A549 (cell line): ENCODE results near the gene RTN4R.

Source experiments
- BCL3 ChIP-seq: fragments of >200 bp; sonication (Bioruptor Twin); formaldehyde crosslinking; IDR thresholded peaks from 3 replicates; pipeline ENCODE4 v1.6.1; 2016
- KDM1A ChIP-seq: fragments of 200-600 bp; sonication (generic); IDR thresholded peaks from 2 replicates; pipeline ENCODE4 v1.6.1; 2016; ENCODE audit warnings: low read depth, mild to moderate bottlenecking
- PHF8 ChIP-seq: fragments of 200-600 bp; sonication (generic); IDR thresholded peaks from 2 replicates; pipeline ENCODE4 v1.6.1; 2016; ENCODE audit warnings: low read depth, mild to moderate bottlenecking, antibody characterized with exemption, moderate library complexity, borderline replicate concordance
- POLR2A ChIP-seq: IDR thresholded peaks from 2 replicates; pipeline ENCODE4 v1.6.1; 2012; ENCODE audit warnings: mild to moderate bottlenecking, low read length
- RAD21 ChIP-seq, 2 experiments: fragments of >200 bp in 1 of 2; sonication (Bioruptor Twin) in 1 of 2; formaldehyde crosslinking in 1 of 2; IDR thresholded peaks in 1 of 2; conservative IDR thresholded peaks in 1 of 2; 2 replicates in 1 of 2; 3 replicates in 1 of 2; pipeline ENCODE4 v1.6.1; 2012 to 2018; ENCODE audit warnings: inconsistent platforms in 1 of 2

GRCh38 chr22:20214853-20215252, 53.3 kb downstream of the RTN4R start:
- TF ChIP-seq KDM1A = no peak
- no peak for TF ChIP-seq POLR2A
- no peak for TF ChIP-seq PHF8
- no peak for TF ChIP-seq BCL3
- no peak for TF ChIP-seq RAD21 (conservative IDR thresholded peaks at IDR 0.05 in 1 of 2, IDR thresholded peaks at IDR 0.05 in 1 of 2)
